HUES64 (cell line): ENCODE measurements around the gene JADE3.
"Not testable (repeated sequence)": the region's sequence is repeated elsewhere in the genome, so short reads cannot be mapped to it uniquely, and the experiment has no call there.

Source experiments
- H3K27ac ChIP-seq: 2 replicates; pipeline ENCODE4 v1.7.0; 2013; ENCODE audit warnings: low read depth, low read length, inconsistent platforms
- H3K27me3 ChIP-seq: 2 replicates; pipeline ENCODE4 v1.6.1; 2013; ENCODE audit warnings: mild to moderate bottlenecking, low read length; ENCODE audit not compliant: insufficient read depth
- H3K36me3 ChIP-seq: 2 replicates; pipeline ENCODE4 v1.6.1; 2013; ENCODE audit warnings: mild to moderate bottlenecking, low read length; ENCODE audit not compliant: insufficient read depth
- H3K4me1 ChIP-seq: 2 replicates; pipeline ENCODE4 v1.6.1; 2013; ENCODE audit warnings: mild to moderate bottlenecking, low read length, moderate library complexity; ENCODE audit not compliant: insufficient read depth
- H3K4me3 ChIP-seq: 2 replicates; pipeline ENCODE4 v1.5.1; 2013; ENCODE audit warnings: mild to moderate bottlenecking, low read length, moderate library complexity
- H3K9ac ChIP-seq: 2 replicates; pipeline ENCODE4 v1.6.1; 2013; ENCODE audit warnings: mild to moderate bottlenecking, low read depth, low read length
- H3K9me3 ChIP-seq: 2 replicates; pipeline ENCODE4 v1.6.1; 2013; ENCODE audit warnings: low read depth, low read length; ENCODE audit not compliant: insufficient read depth
- WGBS: fragments of 150-250, 120-280 bp; methylation state at CpG from one replicate; pipeline ENCODE4 v1.1.7; 2013; ENCODE audit warnings: missing lambda C conversion rate; 5-methylcytosine and 5-hydroxymethylcytosine counted together

Gene JADE3

GRCh38 chrX:46961574-46962283, 49.5 kb downstream of the JADE3 start:
- H3K9me3 ChIP-seq: no peaks in the 10 kb centered on the region
- H3K27me3 ChIP-seq: no peaks in the 10 kb centered on the region
- no peak overlapping the region for H3K27ac ChIP-seq
- H3K4me1 ChIP-seq: peaks cover 31% of the 10 kb centered on the region
- 91% methylated on average over 4 of the region's 7 CpGs for WGBS
- H3K36me3 ChIP-seq: no peaks in the 10 kb centered on the region
- no peak overlapping the region for H3K9ac ChIP-seq
- no peak overlapping the region for H3K4me3 ChIP-seq

- Histone ChIP-seq H3K36me3 (no peaks in the 10 kb centered on the region), H3K9me3 (no peaks in the 10 kb centered on the region), H3K9ac (no peak overlapping the region), H3K27ac (no peak overlapping the region), H3K4me1 (peaks cover 40% of the 10 kb centered on the region), H3K4me3 (no peak overlapping the region), H3K27me3 (no peaks in the 10 kb centered on the region)
- WGBS: 100% methylated on average over 1 of the region's 1 CpG
Observed at GRCh38 chrX:46965125-46965758, 53.0 kb downstream of the JADE3 start.

- no peak overlapping the region for H3K27ac ChIP-seq
- 82% methylated on average over 3 of the region's 4 CpGs for WGBS
- peaks cover 21% of the 10 kb centered on the region; the same call in 1 of the 2 replicates for H3K4me1 ChIP-seq
- no peaks in the 10 kb centered on the region for H3K27me3 ChIP-seq
- no peak overlapping the region for H3K9ac ChIP-seq
- no peaks in the 10 kb centered on the region for H3K36me3 ChIP-seq
- no peak overlapping the region for H3K4me3 ChIP-seq
- no peaks in the 10 kb centered on the region for H3K9me3 ChIP-seq
Observed at GRCh38 chrX:46967547-46967946, 55.3 kb downstream of the JADE3 start.

GRCh38 chrX:46977046-46977445, 64.8 kb downstream of the JADE3 start:
- H3K4me3 ChIP-seq, H3K9ac ChIP-seq, H3K27me3 ChIP-seq, H3K27ac ChIP-seq, H3K9me3 ChIP-seq, H3K36me3 ChIP-seq: not testable (repeated sequence)
- peaks cover 14% of the 10 kb centered on the region; the same call in 1 of the 2 replicates for H3K4me1 ChIP-seq
- 93% methylated on average over 2 of the region's 4 CpGs for WGBS

- Histone ChIP-seq H3K4me3 (no peak overlapping the region), H3K36me3 (no peaks in the 10 kb centered on the region), H3K27ac (no peak overlapping the region), H3K4me1 (peaks cover 16% of the 10 kb centered on the region; the same call in 1 of the 2 replicates), H3K27me3 (no peaks in the 10 kb centered on the region), H3K9me3 (no peaks in the 10 kb centered on the region), H3K9ac (no peak overlapping the region)
- 79% methylated on average over 7 of the region's 8 CpGs for WGBS
Observed at GRCh38 chrX:46978341-46979291, 66.4 kb downstream of the JADE3 start.

- Histone ChIP-seq H3K36me3 (peaks cover 21% of the 10 kb centered on the region), H3K9ac (no peak overlapping the region), H3K27ac (no peak overlapping the region), H3K4me3 (no peak overlapping the region), H3K4me1 (peaks cover 9% of the 10 kb centered on the region; the same call in 1 of the 2 replicates), H3K27me3 (no peaks in the 10 kb centered on the region), H3K9me3 (no peaks in the 10 kb centered on the region)
- 97% methylated on average over 3 of the region's 3 CpGs for WGBS
Observed at GRCh38 chrX:46984705-46985104, 72.5 kb downstream of the JADE3 start.

- H3K9me3 ChIP-seq: no peaks in the 10 kb centered on the region
- peaks cover 14% of the 10 kb centered on the region for H3K4me1 ChIP-seq
- H3K9ac ChIP-seq: no peak overlapping the region
- no peaks in the 10 kb centered on the region for H3K27me3 ChIP-seq
- no peak overlapping the region for H3K27ac ChIP-seq
- H3K4me3 ChIP-seq: no peak overlapping the region
- H3K36me3 ChIP-seq: peaks cover 21% of the 10 kb centered on the region
Observed at GRCh38 chrX:46989548-46989947, 77.3 kb downstream of the JADE3 start.

GRCh38 chrX:46991664-46992063, 79.4 kb downstream of the JADE3 start:
- H3K36me3 ChIP-seq: peaks cover 15% of the 10 kb centered on the region
- no peak overlapping the region for H3K9ac ChIP-seq
- peak overlapping the region; percentile 18; the same call in 1 of the 2 replicates for H3K27ac ChIP-seq
- H3K27me3 ChIP-seq: no peaks in the 10 kb centered on the region
- no CpG with 5 or more reads among the region's 2 CpGs for WGBS
- no peaks in the 10 kb centered on the region for H3K9me3 ChIP-seq
- 0 out of 2 replicates have a peak overlapping the region, but pooled peaks have one; percentile 25 for H3K4me3 ChIP-seq
- H3K4me1 ChIP-seq: peaks cover 14% of the 10 kb centered on the region

GRCh38 chrX:46992070-46992469, 79.8 kb downstream of the JADE3 start:
- H3K27ac ChIP-seq: no peak overlapping the region
- H3K9me3 ChIP-seq: no peaks in the 10 kb centered on the region
- peaks cover 11% of the 10 kb centered on the region for H3K36me3 ChIP-seq
- H3K27me3 ChIP-seq: no peaks in the 10 kb centered on the region
- H3K4me1 ChIP-seq: peaks cover 14% of the 10 kb centered on the region
- WGBS: 88% methylated on average over 3 of the region's 6 CpGs
- 0 out of 2 replicates have a peak overlapping the region, but pooled peaks have one; percentile 25 for H3K4me3 ChIP-seq
- no peak overlapping the region for H3K9ac ChIP-seq

- Histone ChIP-seq H3K27ac (no peak overlapping the region), H3K4me1 (peaks cover 14% of the 10 kb centered on the region), H3K9me3 (no peaks in the 10 kb centered on the region), H3K9ac (no peak overlapping the region), H3K36me3 (peaks cover 10% of the 10 kb centered on the region), H3K27me3 (no peaks in the 10 kb centered on the region), H3K4me3 (no peak overlapping the region)
Observed at GRCh38 chrX:46994096-46994495, 81.9 kb downstream of the JADE3 start.

- 98% methylated on average over 3 of the region's 4 CpGs for WGBS
- H3K27me3 ChIP-seq: no peaks in the 10 kb centered on the region
- no peaks in the 10 kb centered on the region for H3K36me3 ChIP-seq
- H3K9me3 ChIP-seq: no peaks in the 10 kb centered on the region
- no peak overlapping the region for H3K9ac ChIP-seq
- H3K27ac ChIP-seq: no peak overlapping the region
- no peaks in the 10 kb centered on the region for H3K4me1 ChIP-seq
- H3K4me3 ChIP-seq: no peak overlapping the region
Observed at GRCh38 chrX:47012131-47012530, 99.9 kb downstream of the JADE3 start.
